Ovary (tissue), 3 donors: ENCODE measurements around the gene AKT3.

Source experiments
- EP300 ChIP-seq: sonication (generic); formaldehyde crosslinking; IDR thresholded peaks from one replicate; pipeline ENCODE4 v1.6.1; 2017; ENCODE audit warnings: antibody characterized with exemption
- POLR2A ChIP-seq: fragments of 450-650 bp; IDR thresholded peaks from one replicate; pipeline ENCODE4 v1.6.1; 2017; ENCODE audit warnings: antibody characterized with exemption, mild to moderate bottlenecking, moderate library complexity
- TF ChIP-seq, protein P1 (sequence below), 3 donors: fragments of 450-650 bp in 2 of 3; fragments of 200-600 bp in 1 of 3; IDR thresholded peaks; one replicate each; pipeline versions ENCODE4 v1.5.1 to v1.8.0; 2016 to 2022; ENCODE audit warnings: antibody characterized with exemption in 3 of 3, mild to moderate bottlenecking in 1 of 3
- donor health status: DM: no; HTN: no; CAD: no.

DNA sequence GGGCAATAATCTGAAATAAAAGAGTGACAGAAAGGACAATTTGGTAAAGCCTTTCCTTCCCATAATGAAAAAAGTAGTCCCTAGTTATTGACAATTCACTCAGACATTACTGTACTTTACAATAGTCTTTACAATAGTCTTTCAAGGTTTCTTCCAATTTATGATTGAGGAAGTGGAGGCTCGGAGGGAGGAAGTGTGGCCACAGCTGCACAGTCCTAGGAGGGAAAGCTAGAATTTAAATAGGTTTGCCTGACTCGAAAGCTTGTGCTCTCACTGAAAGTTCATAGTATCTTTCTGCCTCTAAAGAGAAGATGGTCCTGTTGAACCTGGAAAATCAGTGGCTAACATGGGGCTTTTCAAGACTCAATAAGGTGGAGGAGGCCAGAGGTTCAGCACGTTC lies 391.0 kb downstream of the AKT3 start:
- TF ChIP-seq, protein P1, sequence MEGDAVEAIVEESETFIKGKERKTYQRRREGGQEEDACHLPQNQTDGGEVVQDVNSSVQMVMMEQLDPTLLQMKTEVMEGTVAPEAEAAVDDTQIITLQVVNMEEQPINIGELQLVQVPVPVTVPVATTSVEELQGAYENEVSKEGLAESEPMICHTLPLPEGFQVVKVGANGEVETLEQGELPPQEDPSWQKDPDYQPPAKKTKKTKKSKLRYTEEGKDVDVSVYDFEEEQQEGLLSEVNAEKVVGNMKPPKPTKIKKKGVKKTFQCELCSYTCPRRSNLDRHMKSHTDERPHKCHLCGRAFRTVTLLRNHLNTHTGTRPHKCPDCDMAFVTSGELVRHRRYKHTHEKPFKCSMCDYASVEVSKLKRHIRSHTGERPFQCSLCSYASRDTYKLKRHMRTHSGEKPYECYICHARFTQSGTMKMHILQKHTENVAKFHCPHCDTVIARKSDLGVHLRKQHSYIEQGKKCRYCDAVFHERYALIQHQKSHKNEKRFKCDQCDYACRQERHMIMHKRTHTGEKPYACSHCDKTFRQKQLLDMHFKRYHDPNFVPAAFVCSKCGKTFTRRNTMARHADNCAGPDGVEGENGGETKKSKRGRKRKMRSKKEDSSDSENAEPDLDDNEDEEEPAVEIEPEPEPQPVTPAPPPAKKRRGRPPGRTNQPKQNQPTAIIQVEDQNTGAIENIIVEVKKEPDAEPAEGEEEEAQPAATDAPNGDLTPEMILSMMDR (IDR thresholded peaks at IDR 0.05), result no peak
- no peak for TF ChIP-seq POLR2A
- TF ChIP-seq EP300, result no peak
